ENCODE results near the gene ALPK1.
"Not testable (repeated sequence)": the region's sequence is repeated elsewhere in the genome, so short reads cannot be mapped to it uniquely, and the experiment has no call there.

The ALPK1 gene

DNA sequence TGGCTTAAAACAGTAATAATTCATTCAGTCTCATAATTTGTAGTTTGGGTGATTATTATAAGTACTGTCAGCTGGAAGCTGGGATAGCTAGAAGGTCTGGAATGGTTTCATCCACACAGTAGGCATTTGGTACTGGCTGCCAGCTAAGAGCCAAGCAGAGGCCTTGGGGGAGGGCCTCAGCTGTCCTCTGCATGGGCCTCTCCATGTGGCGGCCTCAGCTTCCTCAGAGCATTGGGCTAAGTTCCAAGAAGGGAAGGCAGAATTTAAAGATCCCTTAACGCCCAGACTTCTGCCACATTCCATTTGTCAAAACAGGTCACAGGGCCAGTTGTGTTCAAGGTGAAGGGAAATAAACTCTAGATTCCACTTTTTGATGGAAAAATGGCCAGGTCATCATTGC lies 125.5 kb downstream of the ALPK1 start:
- CTCF ChIA-PET: no interaction called here
- no peaks in the 10 kb centered on the region for H3K4me1 ChIP-seq (ENCODE audit: control extremely low read depth in 1 of 4, control insufficient read depth in 4 of 4, insufficient read depth in 4 of 4, low read length in 3 of 4)
- H3K36me3 ChIP-seq (ENCODE audit: control insufficient read depth in 4 of 4, insufficient read depth in 4 of 4, low read length in 3 of 4): peaks cover 11 to 51% (median 19%) of the 10 kb centered on the region in 4 experiments
- H3K27me3 ChIP-seq (replicated peaks in 2 of 5; ENCODE audit: control insufficient read depth in 4 of 5, insufficient read depth in 5 of 5, low read length in 4 of 5): no peaks in the 10 kb centered on the region
- no peak overlapping the region for H3K27ac ChIP-seq (ENCODE audit: insufficient read depth in 1 of 2, low read depth in 1 of 2, low read length in 2 of 2, poor library complexity in 1 of 2, severe bottlenecking in 2 of 2)
- H3K9me3 ChIP-seq (ENCODE audit: control extremely low read depth in 1 of 5, control insufficient read depth in 4 of 5, insufficient read depth in 2 of 5, low read depth in 1 of 5, low read length in 4 of 5): no peaks in the 10 kb centered on the region
- H3K4me3 ChIP-seq (ENCODE audit: control insufficient read depth in 1 of 7, extremely low read depth in 1 of 7, insufficient read depth in 4 of 7, low read depth in 2 of 7, low read length in 6 of 7): no peak overlapping the region
- POLR2A ChIA-PET: no interaction called here
- no peak for DNase-seq
- 86% methylated on average over 2 of the region's 2 CpGs for WGBS (ENCODE audit: insufficient coverage)

DNA sequence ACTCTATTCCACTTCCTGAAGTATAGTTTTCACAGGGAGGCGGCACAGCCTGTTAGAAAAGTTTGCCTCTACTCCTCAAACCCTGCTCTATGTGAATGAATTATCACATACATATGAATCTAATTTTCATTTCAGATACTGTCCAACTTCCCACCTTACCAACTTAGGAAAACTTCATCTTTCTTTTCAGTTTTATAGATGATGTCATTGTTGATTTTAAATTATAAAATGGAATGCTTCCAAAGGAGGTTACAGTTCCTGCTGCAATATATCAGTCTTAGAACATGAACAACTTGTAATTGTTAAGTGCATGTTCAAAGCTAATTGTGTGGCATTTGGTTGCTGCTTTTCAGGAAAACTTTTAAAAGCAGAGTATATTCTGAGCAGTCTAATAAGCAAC lies 126.4 kb downstream of the ALPK1 start:
- H3K27ac ChIP-seq (ENCODE audit: insufficient read depth in 1 of 2, low read depth in 1 of 2, low read length in 2 of 2, poor library complexity in 1 of 2, severe bottlenecking in 2 of 2): no peak overlapping the region
- H3K27me3 ChIP-seq (replicated peaks in 2 of 5; ENCODE audit: control insufficient read depth in 4 of 5, insufficient read depth in 5 of 5, low read length in 4 of 5): no peaks in the 10 kb centered on the region
- no peaks in the 10 kb centered on the region for H3K4me1 ChIP-seq (ENCODE audit: control extremely low read depth in 1 of 4, control insufficient read depth in 4 of 4, insufficient read depth in 4 of 4, low read length in 3 of 4)
- H3K36me3 ChIP-seq (ENCODE audit: control insufficient read depth in 4 of 4, insufficient read depth in 4 of 4, low read length in 3 of 4): peaks cover 18 to 57% (median 25%) of the 10 kb centered on the region in 4 experiments
- H3K9me3 ChIP-seq (ENCODE audit: control extremely low read depth in 1 of 5, control insufficient read depth in 4 of 5, insufficient read depth in 2 of 5, low read depth in 1 of 5, low read length in 4 of 5): no peaks in the 10 kb centered on the region
- no peak overlapping the region for H3K4me3 ChIP-seq (ENCODE audit: control insufficient read depth in 1 of 7, extremely low read depth in 1 of 7, insufficient read depth in 4 of 7, low read depth in 2 of 7, low read length in 6 of 7)
- POLR2A ChIA-PET: no interaction called here
- no peak for DNase-seq
- CTCF ChIA-PET: no interaction called here
- WGBS (ENCODE audit: insufficient coverage): no CpG with 5 or more reads among the region's 1 CpG

DNA sequence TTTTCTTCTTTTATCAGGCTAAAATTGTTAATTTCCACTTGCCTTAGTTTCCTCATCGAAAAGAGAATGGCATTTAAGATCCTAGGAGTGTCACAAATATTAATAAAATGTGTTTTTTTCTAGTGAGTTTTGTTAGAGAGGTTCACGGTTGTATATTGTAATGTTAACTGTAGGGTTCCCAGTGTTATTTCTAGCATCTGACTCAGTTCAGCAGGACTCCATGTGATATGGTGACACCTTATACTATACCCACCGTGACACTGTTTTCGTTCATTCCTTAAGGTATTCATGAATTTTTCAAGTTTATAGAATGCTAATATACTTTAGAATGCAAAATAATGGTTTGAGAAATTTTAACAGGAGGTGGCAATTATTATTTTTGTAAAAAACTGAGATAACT lies 128.7 kb downstream of the ALPK1 start:
- DNase-seq: no peak
- 94% methylated on average over 2 of the region's 4 CpGs for WGBS (ENCODE audit: insufficient coverage)
- H3K9me3 ChIP-seq (ENCODE audit: control extremely low read depth in 1 of 5, control insufficient read depth in 4 of 5, insufficient read depth in 2 of 5, low read depth in 1 of 5, low read length in 4 of 5): no peaks in the 10 kb centered on the region
- no peak overlapping the region for H3K4me3 ChIP-seq (ENCODE audit: control insufficient read depth in 1 of 7, extremely low read depth in 1 of 7, insufficient read depth in 4 of 7, low read depth in 2 of 7, low read length in 6 of 7)
- peaks cover 23 to 71% (median 32%) of the 10 kb centered on the region in 4 experiments for H3K36me3 ChIP-seq (ENCODE audit: control insufficient read depth in 4 of 4, insufficient read depth in 4 of 4, low read length in 3 of 4)
- H3K4me1 ChIP-seq (ENCODE audit: control extremely low read depth in 1 of 4, control insufficient read depth in 4 of 4, insufficient read depth in 4 of 4, low read length in 3 of 4): no peaks in the 10 kb centered on the region
- CTCF ChIA-PET: interaction anchor here (1.4 kb wide), 1 partner anchor 10 kb away, joined by 3 read pairs; no protein-coding TSS in a partner anchor
- no peak overlapping the region for H3K27ac ChIP-seq (ENCODE audit: insufficient read depth in 1 of 2, low read depth in 1 of 2, low read length in 2 of 2, poor library complexity in 1 of 2, severe bottlenecking in 2 of 2)
- no peaks in the 10 kb centered on the region for H3K27me3 ChIP-seq (replicated peaks in 2 of 5; ENCODE audit: control insufficient read depth in 4 of 5, insufficient read depth in 5 of 5, low read length in 4 of 5)
- POLR2A ChIA-PET: no interaction called here

DNA sequence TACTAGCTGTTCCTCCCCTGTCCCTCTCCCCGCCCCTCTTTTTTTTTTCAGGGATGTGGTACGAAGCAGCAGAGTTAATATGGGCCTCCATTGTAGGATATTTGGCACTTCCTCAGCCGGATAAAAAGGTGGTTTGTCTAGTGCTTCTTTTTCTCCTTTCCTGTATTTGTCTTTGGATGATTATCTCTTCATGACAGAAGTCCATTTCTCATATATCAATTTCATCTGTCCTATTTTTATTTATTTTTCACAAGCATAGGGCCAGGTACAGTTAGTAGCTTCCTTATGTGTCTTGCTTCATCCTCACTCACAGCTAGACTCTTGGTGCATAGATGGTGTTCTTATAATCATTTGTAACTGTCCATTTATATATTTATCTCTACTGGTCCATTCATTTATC lies 129.2 kb downstream of the ALPK1 start:
- H3K9me3 ChIP-seq (ENCODE audit: control extremely low read depth in 1 of 5, control insufficient read depth in 4 of 5, insufficient read depth in 2 of 5, low read depth in 1 of 5, low read length in 4 of 5): no peaks in the 10 kb centered on the region
- WGBS (ENCODE audit: insufficient coverage): no CpG with 5 or more reads among the region's 3 CpGs
- ChIA-PET POLR2A (no interaction called here), CTCF (interaction anchor here (1.0 to 1.4 kb wide), 2 partner anchors 9 to 13 kb away, joined by 3 read pairs; no protein-coding TSS in a partner anchor)
- H3K4me3 ChIP-seq (ENCODE audit: control insufficient read depth in 1 of 7, extremely low read depth in 1 of 7, insufficient read depth in 4 of 7, low read depth in 2 of 7, low read length in 6 of 7): no peak overlapping the region
- no peaks in the 10 kb centered on the region for H3K27me3 ChIP-seq (replicated peaks in 2 of 5; ENCODE audit: control insufficient read depth in 4 of 5, insufficient read depth in 5 of 5, low read length in 4 of 5)
- no peak overlapping the region for H3K27ac ChIP-seq (ENCODE audit: insufficient read depth in 1 of 2, low read depth in 1 of 2, low read length in 2 of 2, poor library complexity in 1 of 2, severe bottlenecking in 2 of 2)
- peaks cover 26 to 76% (median 37%) of the 10 kb centered on the region in 4 experiments for H3K36me3 ChIP-seq (ENCODE audit: control insufficient read depth in 4 of 4, insufficient read depth in 4 of 4, low read length in 3 of 4)
- DNase-seq: no peak
- no peaks in the 10 kb centered on the region for H3K4me1 ChIP-seq (ENCODE audit: control extremely low read depth in 1 of 4, control insufficient read depth in 4 of 4, insufficient read depth in 4 of 4, low read length in 3 of 4)

DNA sequence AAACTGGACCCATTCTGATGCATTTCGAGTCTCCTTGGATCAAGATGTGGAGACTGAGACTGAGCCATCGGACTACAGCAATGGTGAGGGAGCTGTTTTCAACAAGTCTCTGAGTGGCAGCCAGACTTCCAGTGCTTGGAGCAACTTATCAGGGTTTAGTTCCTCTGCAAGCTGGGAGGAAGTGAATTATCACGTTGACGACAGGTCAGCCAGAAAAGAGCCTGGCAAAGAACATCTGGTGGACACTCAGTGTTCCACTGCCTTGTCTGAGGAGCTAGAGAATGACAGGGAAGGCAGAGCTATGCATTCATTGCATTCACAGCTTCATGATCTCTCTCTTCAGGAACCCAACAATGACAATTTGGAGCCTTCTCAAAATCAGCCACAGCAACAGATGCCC lies 134.0 kb downstream of the ALPK1 start:
- H3K4me3 ChIP-seq (ENCODE audit: control insufficient read depth in 1 of 7, extremely low read depth in 1 of 7, insufficient read depth in 4 of 7, low read depth in 2 of 7, low read length in 6 of 7): no peak overlapping the region
- peaks cover 20 to 70% (median 35%) of the 10 kb centered on the region in 4 experiments for H3K36me3 ChIP-seq (ENCODE audit: control insufficient read depth in 4 of 4, insufficient read depth in 4 of 4, low read length in 3 of 4)
- no peaks in the 10 kb centered on the region for H3K27me3 ChIP-seq (replicated peaks in 2 of 5; ENCODE audit: control insufficient read depth in 4 of 5, insufficient read depth in 5 of 5, low read length in 4 of 5)
- H3K4me1 ChIP-seq (ENCODE audit: control extremely low read depth in 1 of 4, control insufficient read depth in 4 of 4, insufficient read depth in 4 of 4, low read length in 3 of 4): no peaks in the 10 kb centered on the region
- no peaks in the 10 kb centered on the region for H3K9me3 ChIP-seq (ENCODE audit: control extremely low read depth in 1 of 5, control insufficient read depth in 4 of 5, insufficient read depth in 2 of 5, low read depth in 1 of 5, low read length in 4 of 5)
- POLR2A ChIA-PET: no interaction called here
- no peak overlapping the region for H3K27ac ChIP-seq (ENCODE audit: insufficient read depth in 1 of 2, low read depth in 1 of 2, low read length in 2 of 2, poor library complexity in 1 of 2, severe bottlenecking in 2 of 2)
- CTCF ChIA-PET: no interaction called here
- 95% methylated on average over 4 of the region's 4 CpGs for whole genome bisulfite sequencing (ENCODE audit: insufficient coverage)
- no peak for DNase-seq

DNA sequence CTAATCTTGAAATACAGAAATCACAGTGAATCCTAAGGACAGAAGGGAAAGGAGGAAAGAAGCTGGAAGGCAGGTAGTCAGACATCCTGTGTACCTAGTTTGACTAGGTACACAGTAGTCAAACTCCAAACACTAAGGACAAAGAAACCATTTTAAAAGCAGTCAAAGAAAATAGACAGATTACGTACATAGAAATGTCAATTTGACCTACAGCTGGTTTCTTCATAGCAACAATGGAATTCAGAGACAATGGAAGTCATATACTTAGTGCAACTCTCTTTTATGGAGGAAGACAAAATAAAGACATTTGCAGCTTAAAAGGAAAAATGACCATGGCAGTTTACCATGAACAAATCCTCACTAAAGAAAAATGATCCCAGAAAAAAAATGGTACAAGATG lies 139.8 kb downstream of the ALPK1 start:
- H3K9me3 ChIP-seq (ENCODE audit: control extremely low read depth in 1 of 5, control insufficient read depth in 4 of 5, insufficient read depth in 2 of 5, low read depth in 1 of 5, low read length in 4 of 5): peaks cover 0 to 8% (median 4%) of the 10 kb centered on the region in 5 experiments
- H3K4me3 ChIP-seq (ENCODE audit: control insufficient read depth in 1 of 7, extremely low read depth in 1 of 7, insufficient read depth in 4 of 7, low read depth in 2 of 7, low read length in 6 of 7): no peak overlapping the region
- H3K4me1 ChIP-seq (ENCODE audit: control extremely low read depth in 1 of 4, control insufficient read depth in 4 of 4, insufficient read depth in 4 of 4, low read length in 3 of 4): no peaks in the 10 kb centered on the region
- no peak for DNase-seq
- H3K27ac ChIP-seq (ENCODE audit: insufficient read depth in 1 of 2, low read depth in 1 of 2, low read length in 2 of 2, poor library complexity in 1 of 2, severe bottlenecking in 2 of 2): no peak overlapping the region
- ChIA-PET CTCF (no interaction called here), POLR2A (no interaction called here)
- peaks cover 18 to 74% (median 33%) of the 10 kb centered on the region in 4 experiments for H3K36me3 ChIP-seq (ENCODE audit: control insufficient read depth in 4 of 4, insufficient read depth in 4 of 4, low read length in 3 of 4)
- H3K27me3 ChIP-seq (replicated peaks in 2 of 5; ENCODE audit: control insufficient read depth in 4 of 5, insufficient read depth in 5 of 5, low read length in 4 of 5): no peaks in the 10 kb centered on the region
- no CpG with 5 or more reads among the region's 1 CpG for WGBS (ENCODE audit: insufficient coverage)

DNA sequence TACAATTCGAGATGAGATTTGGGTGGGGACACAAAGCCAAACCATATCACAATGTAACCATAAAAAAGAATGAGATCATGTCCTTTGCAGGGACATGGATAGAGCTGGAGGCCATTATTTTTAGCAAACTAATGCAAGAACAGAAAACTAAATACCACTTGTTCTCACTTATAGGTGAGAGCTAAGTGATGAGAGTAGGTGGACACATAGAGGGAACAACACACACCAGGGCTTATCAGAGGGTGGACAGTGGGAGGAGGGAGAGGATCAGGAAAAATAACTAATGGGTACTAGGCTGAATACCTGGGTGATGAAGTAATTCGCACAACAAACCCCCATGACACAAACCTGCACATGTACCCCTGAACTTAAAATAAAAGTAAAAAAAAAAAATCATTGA lies 145.1 kb downstream of the ALPK1 start:
- H3K27me3 ChIP-seq (replicated peaks in 2 of 5; ENCODE audit: control insufficient read depth in 4 of 5, insufficient read depth in 5 of 5, low read length in 4 of 5); H3K4me3 ChIP-seq (ENCODE audit: control insufficient read depth in 1 of 7, extremely low read depth in 1 of 7, insufficient read depth in 4 of 7, low read depth in 2 of 7, low read length in 6 of 7); POLR2A ChIA-PET; DNase-seq; H3K4me1 ChIP-seq (ENCODE audit: control extremely low read depth in 1 of 4, control insufficient read depth in 4 of 4, insufficient read depth in 4 of 4, low read length in 3 of 4); H3K27ac ChIP-seq (ENCODE audit: insufficient read depth in 1 of 2, low read depth in 1 of 2, low read length in 2 of 2, poor library complexity in 1 of 2, severe bottlenecking in 2 of 2): not testable (repeated sequence)
- H3K9me3 ChIP-seq (ENCODE audit: control extremely low read depth in 1 of 5, control insufficient read depth in 4 of 5, insufficient read depth in 2 of 5, low read depth in 1 of 5, low read length in 4 of 5): peaks cover 5 to 34% (median 6%) of the 10 kb centered on the region in 5 experiments
- peaks cover 19 to 90% (median 31%) of the 10 kb centered on the region in 4 experiments for H3K36me3 ChIP-seq (ENCODE audit: control insufficient read depth in 4 of 4, insufficient read depth in 4 of 4, low read length in 3 of 4)
- WGBS (ENCODE audit: insufficient coverage): no CpG with 5 or more reads among the region's 2 CpGs
- CTCF ChIA-PET: interaction anchor here (0.6 kb wide), 1 partner anchor 173 kb away, joined by 3 read pairs; no protein-coding TSS in a partner anchor
